ENCODE data around the gene TLE3.

TLE3 gene

GRCh38 chr15:70012895-70013294 lies 84.8 kb downstream of the TLE3 start:
- H3K4me3 ChIP-seq (ENCODE audit: low read depth in 1 of 2, low read length in 2 of 2) = no peak overlapping the region
- DNase-seq (no peak), ATAC-seq (ENCODE audit: insufficient read depth, low read depth) (no peak)
- H3K9ac ChIP-seq (ENCODE audit: low read depth, low read length) = no peak overlapping the region
- no peak for TF ChIP-seq CTCF (IDR thresholded peaks at IDR 0.05; ENCODE audit: borderline replicate concordance, extremely low read depth, low read length, poor library complexity, severe bottlenecking)
- TF ChIP-seq EZH2 (IDR thresholded peaks at IDR 0.05; ENCODE audit: borderline replicate concordance, low read depth, low read length, severe bottlenecking) = no peak
- H3K4me2 ChIP-seq (ENCODE audit: insufficient read depth, low read length) = no peak overlapping the region
- peaks cover 16% of the 10 kb centered on the region for H3K27me3 ChIP-seq (ENCODE audit: insufficient read depth, low read length, poor library complexity)
- no peaks in the 10 kb centered on the region for H3K36me3 ChIP-seq (ENCODE audit: insufficient read depth, low read length)
- no peak overlapping the region for H2AFZ ChIP-seq (ENCODE audit: low read depth, low read length)
- no peaks in the 10 kb centered on the region for H3K9me3 ChIP-seq (ENCODE audit: insufficient read depth, low read length, severe bottlenecking)
- H4K20me1 ChIP-seq (ENCODE audit: insufficient read depth, low read length) = 0 out of 2 replicates have a peak, but pooled peaks cover 4% of the 10 kb centered on the region
- H3K4me1 ChIP-seq (ENCODE audit: insufficient read depth, low read length) = no peaks in the 10 kb centered on the region
- no peak overlapping the region for H3K27ac ChIP-seq (ENCODE audit: low read length)
- no peaks in the 10 kb centered on the region for H3K79me2 ChIP-seq (ENCODE audit: insufficient read depth, low read length)

GRCh38 chr15:70008697-70009290 lies 88.9 kb downstream of the TLE3 start:
- Histone ChIP-seq H3K79me2 (ENCODE audit: insufficient read depth, low read length) (no peaks in the 10 kb centered on the region), H3K4me1 (ENCODE audit: insufficient read depth, low read length) (no peaks in the 10 kb centered on the region), H3K27ac (ENCODE audit: low read length) (no peak overlapping the region), H3K4me3 (ENCODE audit: low read depth in 1 of 2, low read length in 2 of 2) (no peak overlapping the region), H3K27me3 (ENCODE audit: insufficient read depth, low read length, poor library complexity) (peaks cover 7% of the 10 kb centered on the region), H3K9me3 (ENCODE audit: insufficient read depth, low read length, severe bottlenecking) (no peaks in the 10 kb centered on the region), H3K4me2 (ENCODE audit: insufficient read depth, low read length) (no peak overlapping the region), H3K9ac (ENCODE audit: low read depth, low read length) (no peak overlapping the region), H3K36me3 (ENCODE audit: insufficient read depth, low read length) (no peaks in the 10 kb centered on the region), H2AFZ (ENCODE audit: low read depth, low read length) (no peak overlapping the region), H4K20me1 (ENCODE audit: insufficient read depth, low read length) (0 out of 2 replicates have a peak, but pooled peaks cover 9% of the 10 kb centered on the region)
- DNase-seq (no peak), ATAC-seq (ENCODE audit: insufficient read depth, low read depth) (no peak)
- no peak for TF ChIP-seq EZH2 (IDR thresholded peaks at IDR 0.05; ENCODE audit: borderline replicate concordance, low read depth, low read length, severe bottlenecking)
- TF ChIP-seq CTCF (IDR thresholded peaks at IDR 0.05; ENCODE audit: borderline replicate concordance, extremely low read depth, low read length, poor library complexity, severe bottlenecking) = no peak

- Histone ChIP-seq H3K27me3 (ENCODE audit: insufficient read depth, low read length, poor library complexity) (peaks cover 7% of the 10 kb centered on the region), H3K36me3 (ENCODE audit: insufficient read depth, low read length) (no peaks in the 10 kb centered on the region), H3K9ac (ENCODE audit: low read depth, low read length) (no peak overlapping the region), H4K20me1 (ENCODE audit: insufficient read depth, low read length) (0 out of 2 replicates have a peak, but pooled peaks cover 9% of the 10 kb centered on the region), H3K4me2 (ENCODE audit: insufficient read depth, low read length) (no peak overlapping the region), H3K79me2 (ENCODE audit: insufficient read depth, low read length) (no peaks in the 10 kb centered on the region), H2AFZ (ENCODE audit: low read depth, low read length) (no peak overlapping the region), H3K9me3 (ENCODE audit: insufficient read depth, low read length, severe bottlenecking) (peaks cover 5% of the 10 kb centered on the region), H3K4me1 (ENCODE audit: insufficient read depth, low read length) (no peaks in the 10 kb centered on the region), H3K27ac (ENCODE audit: low read length) (no peak overlapping the region), H3K4me3 (ENCODE audit: low read depth in 1 of 2, low read length in 2 of 2) (no peak overlapping the region)
- no peak for ATAC-seq (ENCODE audit: insufficient read depth, low read depth)
- DNase-seq = no peak
- TF ChIP-seq CTCF (IDR thresholded peaks at IDR 0.05; ENCODE audit: borderline replicate concordance, extremely low read depth, low read length, poor library complexity, severe bottlenecking) (no peak), EZH2 (IDR thresholded peaks at IDR 0.05; ENCODE audit: borderline replicate concordance, low read depth, low read length, severe bottlenecking) (no peak)
Observed at GRCh38 chr15:70006259-70007147, 91.2 kb downstream of the TLE3 start.

Measured in DND-41 (cell line).